Astrocyte (in vitro differentiated cells and primary cell): Measurements from ENCODE around the gene P2RY8.

Experiments used
- CTCF ChIP-seq: IDR thresholded peaks from 2 replicates; pipeline ENCODE4 v1.5.1; 2011; ENCODE audit warnings: low read depth, mild to moderate bottlenecking, inconsistent platforms, low read length, moderate library complexity; ENCODE audit not compliant: insufficient read depth
- EZH2 ChIP-seq: IDR thresholded peaks from 2 replicates; pipeline ENCODE4 v1.6.1; 2012; ENCODE audit warnings: mild to moderate bottlenecking, low read length, inconsistent platforms; ENCODE audit not compliant: insufficient read depth

- TF ChIP-seq CTCF (no peak), EZH2 (no peak)
These were observed 111.6 kb downstream of the P2RY8 start for GRCh38 chrX:1425381-1425780.
